HepG2 (cell line): ENCODE results near the gene SERAC1. TPM values are rescaled to one million over a fixed set of nuclear protein-coding genes. Genes with fewer than 3 reads are reported as not detected.
A peak's percentile ranks its signal among the peaks of the same experiment; 100 is the strongest.

Source experiments
- CEBPG ChIP-seq: IDR thresholded peaks from 2 replicates; pipeline ENCODE4 v1.6.1; 2016
- ELF3 ChIP-seq: IDR thresholded peaks from 2 replicates; pipeline ENCODE4 v1.6.1; 2016; ENCODE audit warnings: missing genetic modification reagents, missing compliant biosample characterization
- FIP1L1 ChIP-seq: fragments of 200-400 bp; formaldehyde crosslinking; IDR thresholded peaks from 2 replicates; pipeline ENCODE4 v1.6.1; 2018; ENCODE audit warnings: low read depth, mild to moderate bottlenecking, low read length, moderate library complexity, borderline replicate concordance; ENCODE audit not compliant: insufficient read depth
- ISL2 ChIP-seq: sonication (generic); formaldehyde crosslinking; IDR thresholded peaks from 2 replicates; pipeline ENCODE4 v1.5.0; 2020; ENCODE audit warnings: missing genetic modification reagents
- KDM3A ChIP-seq: IDR thresholded peaks from 2 replicates; pipeline ENCODE4 v1.6.1; 2018; ENCODE audit warnings: low read depth, missing compliant biosample characterization
- MYPOP ChIP-seq: sonication (generic); formaldehyde crosslinking; IDR thresholded peaks from 2 replicates; pipeline ENCODE4 v1.8.1; 2023; ENCODE audit warnings: mild to moderate bottlenecking, moderate library complexity, missing genetic modification reagents
- POGZ ChIP-seq: sonication (generic); formaldehyde crosslinking; IDR thresholded peaks from 2 replicates; pipeline ENCODE4 v1.4.0; 2020; ENCODE audit warnings: mild to moderate bottlenecking, missing genetic modification reagents
- REXO4 ChIP-seq: sonication (generic); formaldehyde crosslinking; IDR thresholded peaks from 2 replicates; pipeline ENCODE4 v1.8.0; 2022; ENCODE audit warnings: missing genetic modification reagents, mild to moderate bottlenecking, borderline replicate concordance
- SAFB2 ChIP-seq: sonication (generic); formaldehyde crosslinking; IDR thresholded peaks from 2 replicates; pipeline ENCODE4 v1.5.1; 2020; ENCODE audit warnings: missing genetic modification reagents, low read depth, mild to moderate bottlenecking, borderline replicate concordance
- ZEB1 ChIP-seq: IDR thresholded peaks from 2 replicates; pipeline ENCODE4 v1.6.1; 2012; ENCODE audit warnings: mild to moderate bottlenecking, low read depth, inconsistent platforms; ENCODE audit not compliant: insufficient replicate concordance
- ZFP36 ChIP-seq: fragments of 150-350 bp; IDR thresholded peaks from 2 replicates; pipeline ENCODE4 v1.6.1; 2018; ENCODE audit warnings: borderline replicate concordance, low read length, low read depth; ENCODE audit not compliant: partially characterized antibody
- ZNF281 ChIP-seq: sonication (generic); formaldehyde crosslinking; IDR thresholded peaks from 2 replicates; pipeline ENCODE4 v1.4.0; 2020; ENCODE audit warnings: missing genetic modification reagents, borderline replicate concordance
- ZNF574 ChIP-seq: sonication (generic); formaldehyde crosslinking; IDR thresholded peaks from 2 replicates; pipeline ENCODE4 v1.4.0; 2020; ENCODE audit warnings: missing genetic modification reagents
- ZNF672 ChIP-seq: sonication (generic); formaldehyde crosslinking; IDR thresholded peaks from 2 replicates; pipeline ENCODE4 v1.8.1; 2022; ENCODE audit warnings: missing genetic modification reagents
- ZSCAN12 ChIP-seq: sonication (generic); formaldehyde crosslinking; IDR thresholded peaks from 2 replicates; pipeline ENCODE4 v1.9.0; 2021; ENCODE audit warnings: mild to moderate bottlenecking, missing genetic modification reagents
- polyA plus RNA-seq, 8 experiments: library from polyadenylated mRNA; depleted of rRNA in 3 of 8; stranded (reverse) in 7 of 8; unstranded in 1 of 8; fragments of >200 nt; fragmentation: Illumina TruSeq in 4 of 8; extraction: Trizol in 4 of 8; gene quantifications; 2 replicates each; pipeline versions ENCODE4 v1.2.1 to v1.2.3, GENCODE V29; 2011 to 2016; ENCODE audit warnings: low read depth in 4 of 8, missing spikeins in 1 of 8, mixed read lengths in 1 of 8; ENCODE audit not compliant: insufficient read depth in 1 of 8
- total RNA-seq, 5 experiments: library from RNA; depleted of rRNA; stranded (reverse); fragments of >200 nt; fragmentation: Illumina TruSeq; extraction: Trizol; gene quantifications; 2 replicates each; pipeline ENCODE4 v1.2.3, GENCODE V29; 2016; ENCODE audit warnings: low read depth in 1 of 5
- TF ChIP-seq, protein P1 (sequence below): sonication (generic); formaldehyde crosslinking; IDR thresholded peaks from 2 replicates; pipeline ENCODE4 v1.5.0; 2020; ENCODE audit warnings: missing genetic modification reagents, mild to moderate bottlenecking, borderline replicate concordance
- TF ChIP-seq, protein P2 (sequence below), 2 experiments: sonication (generic) in 1 of 2; formaldehyde crosslinking in 1 of 2; IDR thresholded peaks; 2 replicates each; pipeline versions ENCODE4 v1.4.0 to v1.6.1; 2016 to 2020; ENCODE audit warnings: borderline replicate concordance in 1 of 2, low read depth in 1 of 2, mild to moderate bottlenecking in 1 of 2, missing genetic modification reagents in 1 of 2

SERAC1 gene
- total and polyA plus RNA-seq, 2 of the 13 experiments (the other 11 are each of a cell fraction or from before 2014, with no cell fraction given) = 4.5 to 8.1 TPM

DNA sequence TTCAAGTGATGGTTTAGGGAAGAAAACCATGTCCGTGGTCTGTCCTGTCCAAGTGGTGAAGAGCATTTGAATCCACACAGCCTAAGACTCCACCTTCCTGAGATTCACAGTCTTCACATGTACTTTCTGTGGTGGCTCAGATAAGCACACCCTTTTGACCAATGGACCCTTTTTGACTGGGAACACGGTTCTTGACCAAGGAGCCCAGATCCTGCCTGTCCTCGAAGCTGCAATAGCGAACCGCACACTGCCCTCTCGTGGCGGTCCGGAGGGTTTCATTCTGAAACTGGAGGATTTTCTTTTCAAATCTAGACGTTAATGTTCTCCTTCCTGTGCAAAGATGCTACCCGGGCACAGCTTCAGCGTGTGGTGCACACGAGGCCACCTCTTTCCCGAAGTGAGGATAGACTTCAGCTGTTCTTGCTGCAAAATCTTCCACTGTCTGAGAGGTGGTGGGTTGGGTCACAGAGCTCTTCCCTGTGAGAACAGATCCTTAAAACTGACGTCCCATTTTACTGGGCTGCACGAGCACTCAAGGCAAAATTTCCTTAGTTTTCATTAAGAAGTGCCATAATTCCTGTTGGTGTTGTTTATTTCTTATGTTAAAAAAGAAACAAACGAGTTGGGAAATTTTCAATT, 95.9 kb downstream of the SERAC1 start (continued):
- TF ChIP-seq FIP1L1 = no peak
- no peak for TF ChIP-seq REXO4 (CRISPR knock-in tag)
- TF ChIP-seq ZFP36 = peak; percentile 41
- peak; percentile 4 for TF ChIP-seq ZEB1
- TF ChIP-seq CEBPG (CRISPR knock-in tag) = 0 out of 2 replicates have a peak, but pooled peaks have one; percentile 14
- TF ChIP-seq SAFB2 (CRISPR knock-in tag) = no peak
- no peak; the same call in 1 of the 2 replicates for TF ChIP-seq ZNF281 (CRISPR knock-in tag)
- TF ChIP-seq ZSCAN12 (CRISPR knock-in tag) = no peak
- TF ChIP-seq ELF3 = 0 out of 2 replicates have a peak, but pooled peaks have one; percentile 46
- 0 out of 2 replicates have a peak, but pooled peaks have one; percentile 72 for TF ChIP-seq KDM3A (CRISPR knock-in tag)
- TF ChIP-seq, protein P1, sequence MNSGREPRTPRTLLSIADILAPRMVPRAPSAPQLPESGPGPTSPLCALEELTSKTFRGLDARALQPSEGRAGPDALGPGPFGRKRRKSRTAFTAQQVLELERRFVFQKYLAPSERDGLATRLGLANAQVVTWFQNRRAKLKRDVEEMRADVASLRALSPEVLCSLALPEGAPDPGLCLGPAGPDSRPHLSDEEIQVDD = no peak
- no peak for TF ChIP-seq ZNF672 (CRISPR knock-in tag)
- TF ChIP-seq POGZ (CRISPR knock-in tag) = no peak
- peak; percentile 73; the same call in 1 of the 2 replicates for TF ChIP-seq MYPOP (CRISPR knock-in tag)
- 0 out of 2 replicates have a peak, but pooled peaks have one; percentile 7 for TF ChIP-seq ISL2 (CRISPR knock-in tag)
- TF ChIP-seq, protein P2, sequence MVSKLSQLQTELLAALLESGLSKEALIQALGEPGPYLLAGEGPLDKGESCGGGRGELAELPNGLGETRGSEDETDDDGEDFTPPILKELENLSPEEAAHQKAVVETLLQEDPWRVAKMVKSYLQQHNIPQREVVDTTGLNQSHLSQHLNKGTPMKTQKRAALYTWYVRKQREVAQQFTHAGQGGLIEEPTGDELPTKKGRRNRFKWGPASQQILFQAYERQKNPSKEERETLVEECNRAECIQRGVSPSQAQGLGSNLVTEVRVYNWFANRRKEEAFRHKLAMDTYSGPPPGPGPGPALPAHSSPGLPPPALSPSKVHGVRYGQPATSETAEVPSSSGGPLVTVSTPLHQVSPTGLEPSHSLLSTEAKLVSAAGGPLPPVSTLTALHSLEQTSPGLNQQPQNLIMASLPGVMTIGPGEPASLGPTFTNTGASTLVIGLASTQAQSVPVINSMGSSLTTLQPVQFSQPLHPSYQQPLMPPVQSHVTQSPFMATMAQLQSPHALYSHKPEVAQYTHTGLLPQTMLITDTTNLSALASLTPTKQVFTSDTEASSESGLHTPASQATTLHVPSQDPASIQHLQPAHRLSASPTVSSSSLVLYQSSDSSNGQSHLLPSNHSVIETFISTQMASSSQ (IDR thresholded peaks at IDR 0.05; ENCODE audit: low read depth) = no peak
- TF ChIP-seq, protein P2 (CRISPR knock-in tag; IDR thresholded peaks at IDR 0.05; ENCODE audit: borderline replicate concordance) = peak; percentile 30; the same call in 1 of the 2 replicates
- peak; percentile 49 for TF ChIP-seq ZNF574
